HG03039 (cell line): Measurements from ENCODE around the gene CENPM.

ENCODE experiments used
- ATAC-seq: cut with Tn5 transposase; IDR thresholded peaks from one replicate; pipeline ENCODE4 v1.9.1; 2021; ENCODE audit warnings: mild to moderate bottlenecking, moderate library complexity; ENCODE audit not compliant: unreplicated experiment

Gene CENPM

GRCh38 chr22:41900652-41901312, 46.2 kb downstream of the CENPM start:
- ATAC-seq = no peak

GRCh38 chr22:41899992-41900651, 46.8 kb downstream of the CENPM start:
- ATAC-seq = no peak

- ATAC-seq = no peak
Observed at GRCh38 chr22:41899110-41899509, 47.8 kb downstream of the CENPM start.

GRCh38 chr22:41898645-41899044, 48.3 kb downstream of the CENPM start:
- no peak for ATAC-seq

- ATAC-seq = no peak
Observed at GRCh38 chr22:41893591-41894375, 53.2 kb downstream of the CENPM start.

GRCh38 chr22:41892721-41893120, 54.2 kb downstream of the CENPM start:
- no peak for ATAC-seq

- ATAC-seq = no peak
Observed at GRCh38 chr22:41891407-41891806, 55.5 kb downstream of the CENPM start.
